H9 (cell line): ENCODE data around the gene MEG3. TPM values are rescaled to one million over a fixed set of nuclear protein-coding genes. Genes with fewer than 3 reads are reported as not detected.

ENCODE experiments used
- DNase-seq: peaks from one replicate; pipeline ENCODE4 v3.0.0-alpha.2; 2017
- H2AFZ ChIP-seq: one replicate; pipeline ENCODE4 v1.6.1; 2013; ENCODE audit warnings: mild to moderate bottlenecking, low read length, control low read depth, moderate library complexity
- H2AK5ac ChIP-seq: 2 replicates; pipeline ENCODE4 v1.6.1; 2013; ENCODE audit warnings: low read length, control low read depth, mixed read lengths; ENCODE audit not compliant: insufficient read length
- H2BK120ac ChIP-seq: one replicate; pipeline ENCODE4 v1.6.1; 2013; ENCODE audit warnings: low read depth, mild to moderate bottlenecking, low read length, control low read depth, inconsistent platforms; ENCODE audit not compliant: poor library complexity, severe bottlenecking
- H2BK12ac ChIP-seq: 2 replicates; pipeline ENCODE4 v1.6.1; 2013; ENCODE audit warnings: low read length, control low read depth, mixed read lengths, low read depth; ENCODE audit not compliant: insufficient read length
- H2BK15ac ChIP-seq: 2 replicates; pipeline ENCODE4 v1.6.1; 2013; ENCODE audit warnings: low read depth, low read length, control low read depth
- H2BK20ac ChIP-seq: one replicate; pipeline ENCODE4 v1.6.1; 2013; ENCODE audit warnings: low read depth, mild to moderate bottlenecking, low read length, control low read depth, inconsistent platforms; ENCODE audit not compliant: poor library complexity, severe bottlenecking
- H2BK5ac ChIP-seq: 2 replicates; pipeline ENCODE4 v1.6.1; 2013; ENCODE audit warnings: low read length, control low read depth, mixed read lengths; ENCODE audit not compliant: insufficient read length
- H3K14ac ChIP-seq: 2 replicates; pipeline ENCODE4 v1.6.1; 2013; ENCODE audit warnings: low read length, control low read depth; ENCODE audit not compliant: insufficient read depth
- H3K18ac ChIP-seq: 2 replicates; pipeline ENCODE4 v1.6.1; 2013; ENCODE audit warnings: low read depth, mild to moderate bottlenecking, mixed read lengths, low read length, control low read depth; ENCODE audit not compliant: insufficient read length
- H3K23ac ChIP-seq: 2 replicates; pipeline ENCODE4 v1.6.1; 2013; ENCODE audit warnings: low read length, control low read depth, mixed read lengths, low read depth; ENCODE audit not compliant: insufficient read length
- H3K23me2 ChIP-seq: 2 replicates; pipeline ENCODE4 v1.6.1; 2013; ENCODE audit warnings: low read depth, mild to moderate bottlenecking, mixed read lengths, low read length, control low read depth; ENCODE audit not compliant: insufficient read length, poor library complexity, severe bottlenecking
- H3K27ac ChIP-seq: 2 replicates; pipeline ENCODE4 v1.5.1; 2013; ENCODE audit warnings: low read length, control low read depth, mixed read lengths, low read depth; ENCODE audit not compliant: insufficient read length
- H3K27me3 ChIP-seq: 2 replicates; pipeline ENCODE4 v1.6.1; 2013; ENCODE audit warnings: low read length, control low read depth, inconsistent platforms; ENCODE audit not compliant: insufficient read depth
- H3K4ac ChIP-seq: 2 replicates; pipeline ENCODE4 v1.6.1; 2013; ENCODE audit warnings: low read depth, mild to moderate bottlenecking, control low read depth, inconsistent platforms, low read length, moderate library complexity
- H3K4me1 ChIP-seq: 2 replicates; pipeline ENCODE4 v1.6.1; 2013; ENCODE audit warnings: low read length, control low read depth, inconsistent platforms; ENCODE audit not compliant: insufficient read depth
- H3K4me2 ChIP-seq: 2 replicates; pipeline ENCODE4 v1.6.1; 2013; ENCODE audit warnings: low read length, control low read depth, mixed read lengths; ENCODE audit not compliant: insufficient read length, insufficient read depth
- H3K56ac ChIP-seq: 2 replicates; pipeline ENCODE4 v1.6.1; 2013; ENCODE audit warnings: low read depth, mild to moderate bottlenecking, mixed read lengths, low read length, control low read depth; ENCODE audit not compliant: insufficient read length
- H3K79me1 ChIP-seq: 2 replicates; pipeline ENCODE4 v1.6.1; 2013; ENCODE audit warnings: low read depth, mild to moderate bottlenecking, moderate library complexity, low read length, control low read depth, inconsistent platforms; ENCODE audit not compliant: insufficient read depth, poor library complexity, severe bottlenecking
- H3K79me2 ChIP-seq: 2 replicates; pipeline ENCODE4 v1.6.1; 2013; ENCODE audit warnings: low read length, control low read depth, inconsistent platforms; ENCODE audit not compliant: insufficient read depth
- H3K9ac ChIP-seq: 2 replicates; pipeline ENCODE4 v1.6.1; 2013; ENCODE audit warnings: low read length, control low read depth, mixed read lengths; ENCODE audit not compliant: insufficient read length; ENCODE audit errors: extremely low read depth
- H3K9me3 ChIP-seq: one replicate; pipeline ENCODE4 v1.6.1; 2013; ENCODE audit warnings: low read depth, low read length, inconsistent platforms; ENCODE audit not compliant: control insufficient read depth
- H3T11ph ChIP-seq: one replicate; pipeline ENCODE4 v1.6.1; 2013; ENCODE audit warnings: mild to moderate bottlenecking, low read length, control low read depth, inconsistent platforms
- H4K20me1 ChIP-seq: one replicate; pipeline ENCODE4 v1.6.1; 2013; ENCODE audit not compliant: control insufficient read depth, insufficient read length, insufficient read depth
- H4K5ac ChIP-seq: 2 replicates; pipeline ENCODE4 v1.6.1; 2013; ENCODE audit warnings: low read depth, mild to moderate bottlenecking, mixed read lengths, low read length, control low read depth; ENCODE audit not compliant: insufficient read length
- H4K8ac ChIP-seq: replicated peaks from 2 replicates; pipeline ENCODE4 v1.6.1; 2013; ENCODE audit warnings: low read length, control low read depth, mixed read lengths, low read depth; ENCODE audit not compliant: insufficient read length
- H4K91ac ChIP-seq: 2 replicates; pipeline ENCODE4 v1.6.1; 2013; ENCODE audit warnings: low read depth, mild to moderate bottlenecking, moderate library complexity, mixed read lengths, low read length, control low read depth; ENCODE audit not compliant: insufficient read length
- H3K27ac Mint-ChIP-seq, 3 experiments: 2 replicates in 2 of 3; 3 replicates in 1 of 3; pipeline ENCODE4 v1.8.0; 2020 to 2021; ENCODE audit warnings: mixed read lengths in 3 of 3, mild to moderate bottlenecking in 1 of 3, moderate library complexity in 1 of 3
- H3K27me3 Mint-ChIP-seq: 2 replicates; pipeline ENCODE4 v1.8.0; 2021; ENCODE audit warnings: low read depth, mild to moderate bottlenecking, moderate library complexity, mixed read lengths
- H3K36me3 Mint-ChIP-seq, 3 experiments: 2 replicates in 2 of 3; 3 replicates in 1 of 3; pipeline ENCODE4 v1.8.0; 2020 to 2021; ENCODE audit warnings: low read depth in 3 of 3, mixed read lengths in 3 of 3; ENCODE audit not compliant: insufficient read depth in 1 of 3
- H3K4me1 Mint-ChIP-seq, 2 experiments: 2 replicates each; pipeline ENCODE4 v1.8.0; 2020; ENCODE audit warnings: mixed read lengths in 2 of 2
- H3K4me3 Mint-ChIP-seq, 2 experiments: 2 replicates in 1 of 2; 3 replicates in 1 of 2; pipeline ENCODE4 v1.8.0; 2020 to 2021; ENCODE audit warnings: mild to moderate bottlenecking in 2 of 2, mixed read lengths in 2 of 2, moderate library complexity in 1 of 2
- H3K9me3 Mint-ChIP-seq, 2 experiments: 2 replicates in 1 of 2; 3 replicates in 1 of 2; pipeline ENCODE4 v1.8.0; 2020; ENCODE audit warnings: mild to moderate bottlenecking in 2 of 2, mixed read lengths in 2 of 2, moderate library complexity in 1 of 2
- CTCF ChIP-seq: fragments of 200-600 bp; sonication (generic); conservative IDR thresholded peaks from 3 replicates; pipeline ENCODE4 v1.8.0; 2021; ENCODE audit warnings: antibody characterized with exemption, mild to moderate bottlenecking
- WGBS: extraction: QIAGEN DNeasy Blood & Tissue Kit; methylation state at CpG from one replicate; pipeline ENCODE4 v1.1.7; 2013; ENCODE audit warnings: missing lambda C conversion rate, low lambda C conversion rate, mixed read lengths; ENCODE audit not compliant: insufficient read length; ENCODE audit errors: extremely low coverage; 5-methylcytosine and 5-hydroxymethylcytosine counted together
- total RNA-seq: library from RNA; stranded (reverse); gene quantifications from 2 replicates; pipeline ENCODE4 v1.2.1, GENCODE V29; 2021

Gene MEG3
- total RNA-seq, 1 experiment from 2014 or later: 0.52 TPM

GRCh38 chr14:100895411-100895810, 69.5 kb downstream of the MEG3 start:
- H3K23me2 ChIP-seq: peaks cover 2% of the 10 kb centered on the region
- no peak overlapping the region for H3K27ac ChIP-seq
- H3K9me3 ChIP-seq: no peaks in the 10 kb centered on the region
- no peak overlapping the region for H4K91ac ChIP-seq
- no peak overlapping the region for H3K56ac ChIP-seq
- H2BK15ac ChIP-seq: no peak overlapping the region
- no peak overlapping the region for H2AFZ ChIP-seq
- H3K4ac ChIP-seq: no peak overlapping the region
- Mint-ChIP-seq H3K4me1 (peaks cover 19 to 40% of the 10 kb centered on the region in 2 experiments), H3K9me3 (no peaks in the 10 kb centered on the region), H3K27me3 (peaks cover 17% of the 10 kb centered on the region), H3K27ac (no peak overlapping the region), H3K4me3 (no peak overlapping the region), H3K36me3 (no peaks in the 10 kb centered on the region; a peak in 1 of 7 replicates)
- H3K4me2 ChIP-seq: no peak overlapping the region
- H3K18ac ChIP-seq: no peak overlapping the region
- H3K79me1 ChIP-seq: no peaks in the 10 kb centered on the region
- H3K27me3 ChIP-seq: no peaks in the 10 kb centered on the region
- no peak overlapping the region for H2AK5ac ChIP-seq
- peak; percentile 9 for DNase-seq
- H3T11ph ChIP-seq: no peak overlapping the region
- WGBS: no CpG with 5 or more reads among the region's 6 CpGs
- no peak overlapping the region for H3K23ac ChIP-seq
- H2BK120ac ChIP-seq: no peak overlapping the region
- no peak overlapping the region for H3K9ac ChIP-seq
- H4K8ac ChIP-seq: no peak overlapping the region
- no peaks in the 10 kb centered on the region for H3K79me2 ChIP-seq
- no peak for TF ChIP-seq CTCF
- no peak overlapping the region for H2BK12ac ChIP-seq
- H3K14ac ChIP-seq: no peak overlapping the region
- no peak overlapping the region for H4K5ac ChIP-seq
- H2BK20ac ChIP-seq: no peak overlapping the region
- peaks cover 2% of the 10 kb centered on the region; the same call in 1 of the 2 replicates for H3K4me1 ChIP-seq
- H2BK5ac ChIP-seq: no peak overlapping the region
- no peaks in the 10 kb centered on the region for H4K20me1 ChIP-seq
